LNCAP (cell line): ENCODE measurements around the gene WFDC6.

ENCODE experiments used
- TF ChIP-seq, protein P1 (sequence below): fragments of 450-650 bp; IDR thresholded peaks from 2 replicates; pipeline ENCODE4 v1.5.1; 2017; ENCODE audit warnings: mild to moderate bottlenecking

Gene WFDC6

DNA sequence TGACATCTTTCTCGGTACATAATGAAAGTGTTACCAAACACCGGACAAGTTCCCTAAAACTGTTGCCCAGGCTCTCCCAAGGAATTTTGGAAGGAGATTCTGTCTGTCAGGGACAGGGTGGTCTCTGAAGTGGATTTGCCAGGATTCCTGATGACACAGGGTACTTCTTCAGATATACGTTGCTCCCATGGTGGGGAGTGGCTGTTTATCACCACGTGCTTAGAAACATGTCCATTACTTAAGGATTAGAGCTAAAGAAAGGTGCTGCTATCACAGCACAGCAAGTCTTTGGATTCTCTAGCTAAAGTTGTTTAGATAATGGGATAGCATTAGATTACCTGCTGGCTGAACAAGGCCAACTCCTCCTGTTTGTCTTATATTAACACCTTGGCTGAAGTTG lies 30.2 kb downstream of the WFDC6 start:
- TF ChIP-seq, protein P1, sequence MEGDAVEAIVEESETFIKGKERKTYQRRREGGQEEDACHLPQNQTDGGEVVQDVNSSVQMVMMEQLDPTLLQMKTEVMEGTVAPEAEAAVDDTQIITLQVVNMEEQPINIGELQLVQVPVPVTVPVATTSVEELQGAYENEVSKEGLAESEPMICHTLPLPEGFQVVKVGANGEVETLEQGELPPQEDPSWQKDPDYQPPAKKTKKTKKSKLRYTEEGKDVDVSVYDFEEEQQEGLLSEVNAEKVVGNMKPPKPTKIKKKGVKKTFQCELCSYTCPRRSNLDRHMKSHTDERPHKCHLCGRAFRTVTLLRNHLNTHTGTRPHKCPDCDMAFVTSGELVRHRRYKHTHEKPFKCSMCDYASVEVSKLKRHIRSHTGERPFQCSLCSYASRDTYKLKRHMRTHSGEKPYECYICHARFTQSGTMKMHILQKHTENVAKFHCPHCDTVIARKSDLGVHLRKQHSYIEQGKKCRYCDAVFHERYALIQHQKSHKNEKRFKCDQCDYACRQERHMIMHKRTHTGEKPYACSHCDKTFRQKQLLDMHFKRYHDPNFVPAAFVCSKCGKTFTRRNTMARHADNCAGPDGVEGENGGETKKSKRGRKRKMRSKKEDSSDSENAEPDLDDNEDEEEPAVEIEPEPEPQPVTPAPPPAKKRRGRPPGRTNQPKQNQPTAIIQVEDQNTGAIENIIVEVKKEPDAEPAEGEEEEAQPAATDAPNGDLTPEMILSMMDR: no peak

DNA sequence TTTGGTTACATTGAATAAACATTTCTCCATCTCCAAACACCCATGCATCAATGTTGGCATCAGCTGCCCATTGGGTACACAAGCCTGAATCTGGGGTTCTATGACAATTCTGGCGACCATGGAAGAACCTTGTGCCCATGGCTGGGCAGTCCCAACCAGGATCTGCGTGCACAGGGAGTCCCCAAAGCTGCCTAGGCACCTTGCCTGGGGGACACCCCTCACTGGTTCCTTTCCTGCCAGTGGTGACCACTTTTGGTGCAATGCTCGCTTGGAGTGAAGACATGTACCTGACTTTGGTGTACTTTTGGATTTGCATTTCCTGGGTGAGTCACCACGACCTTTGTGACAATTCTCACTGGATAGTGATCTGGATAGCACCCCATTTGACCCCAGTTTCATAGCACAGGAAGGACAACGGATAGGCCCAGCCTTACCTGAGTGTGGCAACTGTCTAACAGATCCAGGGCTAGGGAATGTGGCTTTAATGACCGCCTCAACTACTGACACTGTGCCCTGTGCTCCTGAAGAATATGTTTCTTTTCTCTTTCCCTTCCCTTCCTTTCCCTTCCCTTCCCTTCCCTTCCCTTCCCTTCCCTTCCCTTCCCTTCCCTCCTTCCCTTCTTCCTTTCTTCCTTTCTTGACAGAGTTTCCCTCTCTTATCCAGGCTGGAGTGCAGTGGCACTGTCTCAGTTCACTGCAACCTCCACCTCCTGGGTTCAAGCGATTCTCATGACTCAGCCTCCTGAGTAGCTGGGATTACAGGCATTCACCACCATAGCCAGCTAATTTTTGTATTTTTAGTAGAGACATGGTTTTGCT lies 31.0 kb downstream of the WFDC6 start:
- TF ChIP-seq, protein P1: no peak

DNA sequence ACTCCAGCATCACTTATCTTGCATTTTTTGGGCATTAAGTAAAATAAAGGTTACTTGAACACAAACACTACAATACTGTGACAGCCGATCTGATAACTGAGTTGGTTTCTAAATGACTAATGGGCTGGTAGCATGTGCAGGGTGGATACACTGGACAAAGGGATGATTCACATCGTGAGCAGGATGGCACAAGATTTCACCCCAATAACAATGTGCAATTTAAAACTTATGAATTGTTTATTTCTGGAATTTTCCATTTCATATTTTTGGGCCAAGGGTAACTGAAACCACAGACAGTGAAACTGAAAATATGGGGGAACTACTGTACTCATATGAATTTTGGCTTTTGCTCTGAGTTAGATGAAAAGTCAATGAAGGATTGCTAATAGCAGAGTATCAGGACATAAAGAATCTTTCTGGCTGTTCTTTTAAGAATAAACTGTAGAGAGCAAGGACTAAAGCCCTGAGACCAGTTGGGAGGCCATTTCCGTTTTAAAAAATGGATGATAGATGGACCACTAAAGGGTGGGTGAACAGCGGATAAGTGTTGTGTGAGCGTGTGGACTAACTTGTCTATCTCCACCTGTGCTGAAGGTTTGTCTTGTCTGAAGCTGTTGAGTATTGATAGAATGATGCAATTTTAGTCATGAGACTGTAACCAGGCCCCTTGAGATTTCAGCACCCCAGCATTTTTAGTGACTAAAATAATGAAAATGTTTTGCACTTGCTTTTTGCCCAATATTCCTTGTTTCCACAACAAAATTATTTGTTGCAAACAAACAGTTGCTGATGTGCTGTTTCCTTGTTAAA lies 32.1 kb downstream of the WFDC6 start:
- TF ChIP-seq, protein P1: no peak

DNA sequence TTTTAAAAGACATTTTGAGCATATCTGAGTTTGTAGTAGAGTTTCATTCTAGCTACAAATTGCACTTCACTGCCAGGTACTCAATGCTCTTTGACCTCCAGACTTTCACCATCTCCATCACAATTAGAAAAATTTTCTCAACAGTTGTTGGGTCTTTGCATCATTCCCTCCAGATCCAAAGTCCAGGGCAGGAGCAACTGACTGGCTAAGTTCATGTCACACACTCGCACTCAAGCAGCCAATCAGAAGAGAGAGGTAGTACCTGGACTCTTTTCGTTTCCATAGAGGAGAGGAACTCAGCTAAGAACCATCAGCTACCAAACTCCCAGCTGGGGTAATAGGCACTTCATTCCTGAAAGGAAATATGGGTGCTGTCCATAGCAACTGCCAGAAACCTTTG lies 32.9 kb downstream of the WFDC6 start:
- TF ChIP-seq, protein P1: no peak

DNA sequence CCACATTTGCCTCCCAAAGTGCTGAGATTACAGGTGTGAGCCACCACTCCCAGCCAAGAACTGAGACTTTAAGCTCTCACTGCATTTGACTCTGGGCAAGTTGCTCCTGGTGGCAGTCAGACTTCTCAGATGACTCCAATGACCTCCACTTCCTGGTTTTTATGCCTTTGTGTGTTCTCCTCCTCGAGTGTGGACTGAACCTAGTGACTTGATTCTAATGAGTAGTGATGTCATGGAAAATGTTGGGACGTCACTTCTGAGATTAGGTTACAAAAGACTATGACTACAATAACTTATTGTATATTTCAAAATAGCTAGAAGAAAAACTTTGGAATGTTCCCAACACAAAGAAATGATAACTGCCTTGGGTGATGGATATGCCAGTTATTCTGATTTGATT lies 35.9 kb downstream of the WFDC6 start:
- TF ChIP-seq, protein P1: no peak

DNA sequence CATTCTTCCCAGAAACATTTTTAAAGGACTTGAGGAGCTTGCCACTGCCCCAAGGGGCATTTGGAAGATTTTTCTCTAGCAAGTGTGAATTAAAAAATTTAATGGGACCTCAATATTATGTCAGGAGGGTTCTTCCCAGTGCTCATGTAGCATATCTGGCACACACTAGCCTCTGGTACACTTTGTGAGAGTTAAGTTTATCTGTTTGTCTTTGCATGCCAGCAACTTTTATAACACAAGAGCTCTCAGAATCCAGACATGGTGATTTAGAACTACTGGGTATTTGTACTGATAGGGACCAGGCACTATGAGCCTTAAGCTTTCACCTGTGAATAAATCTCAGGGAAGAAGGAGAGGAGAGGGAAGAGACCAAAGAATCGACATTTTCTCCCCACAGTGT lies 36.7 kb downstream of the WFDC6 start:
- TF ChIP-seq, protein P1: no peak

DNA sequence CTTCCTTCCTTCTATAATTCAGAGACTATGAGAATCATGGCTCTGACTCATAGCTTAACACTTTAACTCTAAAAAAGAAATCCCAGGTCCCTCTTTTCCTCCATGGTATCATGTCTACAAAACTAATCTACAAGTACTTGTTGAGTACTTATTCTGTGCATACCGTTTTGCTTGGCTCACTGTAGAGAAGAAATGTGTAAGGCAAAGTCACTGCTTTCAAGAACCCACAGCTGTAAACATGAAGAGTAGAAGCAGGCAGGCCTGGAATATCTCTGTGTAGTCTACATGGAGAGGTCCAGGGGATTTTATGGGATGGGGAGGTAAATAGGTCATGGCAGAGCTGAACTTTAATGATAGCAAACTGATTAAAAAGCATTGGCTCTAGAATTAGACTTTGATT lies 37.7 kb downstream of the WFDC6 start:
- TF ChIP-seq, protein P1: no peak
